EH (cell line): Measurements from ENCODE around the gene METTL25.
A peak's percentile ranks its signal among the peaks of the same experiment; 100 is the strongest.

ENCODE experiments used
- DNase-seq: peaks from one replicate; pipeline ENCODE4 v3.0.0-alpha.2; 2015; ENCODE audit warnings: low read depth

Gene METTL25

GRCh38 chr12:82527165-82527780, 168.9 kb downstream of the METTL25 start:
- peak; percentile 60 for DNase-seq
